HEK293T (cell line): ENCODE measurements around the gene GCM1.

Source experiments
- ARNT ChIP-seq: fragments of 450-650 bp; IDR thresholded peaks from 2 replicates; pipeline ENCODE4 v1.6.1; 2017; ENCODE audit warnings: mild to moderate bottlenecking
- BHLHE40 ChIP-seq: fragments of 450-650 bp; IDR thresholded peaks from 2 replicates; pipeline ENCODE4 v1.6.1; 2016; ENCODE audit warnings: mild to moderate bottlenecking, moderate library complexity, borderline replicate concordance
- ELF4 ChIP-seq: fragments of 450-650 bp; IDR thresholded peaks from 2 replicates; pipeline ENCODE4 v1.6.1; 2017; ENCODE audit warnings: antibody characterized with exemption
- FOXA1 ChIP-seq: fragments of 450-650 bp; IDR thresholded peaks from 2 replicates; pipeline ENCODE4 v1.6.1; 2016; ENCODE audit warnings: mild to moderate bottlenecking
- FOXK2 ChIP-seq: fragments of 450-650 bp; IDR thresholded peaks from 2 replicates; pipeline ENCODE4 v1.6.1; 2016; ENCODE audit warnings: mild to moderate bottlenecking
- FOXM1 ChIP-seq: fragments of 450-650 bp; IDR thresholded peaks from 2 replicates; pipeline ENCODE4 v1.6.1; 2017; ENCODE audit warnings: mild to moderate bottlenecking, borderline replicate concordance
- HDGF ChIP-seq: fragments of 450-650 bp; IDR thresholded peaks from 2 replicates; pipeline ENCODE4 v1.6.1; 2017; ENCODE audit warnings: antibody characterized with exemption, borderline replicate concordance
- SP1 ChIP-seq: fragments of 450-650 bp; IDR thresholded peaks from 2 replicates; pipeline ENCODE4 v1.6.1; 2017
- TARDBP ChIP-seq: fragments of 450-650 bp; IDR thresholded peaks from 2 replicates; pipeline ENCODE4 v1.6.1; 2016
- ZNF384 ChIP-seq: fragments of 450-650 bp; IDR thresholded peaks from 2 replicates; pipeline ENCODE4 v1.6.1; 2016

DNA sequence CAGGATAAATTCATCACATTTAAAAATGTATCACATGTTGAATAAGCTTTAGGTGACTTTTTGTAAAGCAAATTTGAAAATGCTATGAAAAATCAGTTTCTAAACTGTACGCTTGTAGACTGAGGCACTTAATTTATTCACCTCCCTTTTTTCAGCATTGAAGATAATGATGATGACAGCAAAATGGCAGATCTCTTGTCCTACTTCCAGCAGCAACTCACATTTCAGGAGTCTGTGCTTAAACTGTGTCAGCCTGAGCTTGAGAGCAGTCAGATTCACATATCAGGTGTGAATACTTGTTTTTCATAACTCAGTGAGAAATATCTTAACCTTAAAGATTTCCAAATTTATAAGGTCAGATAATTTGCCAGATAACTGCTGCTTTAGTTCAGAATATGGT, 67.8 kb downstream of the GCM1 start:
- no peak for TF ChIP-seq HDGF
- TF ChIP-seq BHLHE40, result no peak
- TF ChIP-seq TARDBP, result no peak
- TF ChIP-seq FOXM1, result no peak
- TF ChIP-seq ELF4, result no peak
- TF ChIP-seq FOXA1, result no peak
- no peak for TF ChIP-seq SP1
- no peak for TF ChIP-seq ARNT
- TF ChIP-seq FOXK2, result no peak
- no peak for TF ChIP-seq ZNF384
